ENCODE data around the gene TOLLIP.

TOLLIP gene

GRCh38 chr11:1228101-1228821 lies 81.2 kb downstream of the TOLLIP start:
- DNase-seq = no peak

GRCh38 chr11:1227551-1228100 lies 81.8 kb downstream of the TOLLIP start:
- DNase-seq = no peak

- DNase-seq = no peak
Measured at GRCh38 chr11:1226986-1227550, 82.4 kb downstream of the TOLLIP start.

GRCh38 chr11:1226226-1226985 lies 83.0 kb downstream of the TOLLIP start:
- no peak for DNase-seq

GRCh38 chr11:1225386-1226225 lies 83.8 kb downstream of the TOLLIP start:
- no peak for DNase-seq

- DNase-seq = no peak
Measured at GRCh38 chr11:1224491-1225385, 84.7 kb downstream of the TOLLIP start.
